GM21423 (cell line): ENCODE measurements around the gene SLAMF7.
A peak's percentile ranks its signal among the peaks of the same experiment; 100 is the strongest.
"Not testable (repeated sequence)": the region's sequence is repeated elsewhere in the genome, so short reads cannot be mapped to it uniquely, and the experiment has no call there.

Experiments used
- ATAC-seq: cut with Tn5 transposase; IDR thresholded peaks from one replicate; pipeline ENCODE4 v1.9.1; 2021; ENCODE audit warnings: mild to moderate bottlenecking, moderate library complexity; ENCODE audit not compliant: unreplicated experiment

Gene SLAMF7

GRCh38 chr1:160720356-160721085 lies 18.5 kb upstream of the SLAMF7 start:
- no peak for ATAC-seq

DNA sequence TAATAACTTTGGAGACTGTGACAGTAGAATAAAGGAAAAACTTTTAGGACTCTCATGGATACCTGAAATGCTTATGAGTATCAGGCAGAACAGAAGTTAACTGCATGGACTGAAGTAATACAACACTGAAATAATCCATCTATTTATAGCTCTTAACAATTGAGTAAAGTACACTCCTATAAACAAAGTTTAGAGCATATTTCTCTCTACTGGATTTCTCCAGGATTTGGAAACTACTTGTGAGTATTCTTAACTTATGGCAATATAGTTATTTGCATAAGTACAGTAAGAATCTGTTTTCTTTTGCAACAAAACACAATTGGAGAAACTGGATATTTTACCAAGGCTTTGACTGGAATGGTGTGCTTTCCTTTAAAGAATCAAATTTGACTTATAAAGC lies 17.6 kb upstream of the SLAMF7 start:
- no peak for ATAC-seq

DNA sequence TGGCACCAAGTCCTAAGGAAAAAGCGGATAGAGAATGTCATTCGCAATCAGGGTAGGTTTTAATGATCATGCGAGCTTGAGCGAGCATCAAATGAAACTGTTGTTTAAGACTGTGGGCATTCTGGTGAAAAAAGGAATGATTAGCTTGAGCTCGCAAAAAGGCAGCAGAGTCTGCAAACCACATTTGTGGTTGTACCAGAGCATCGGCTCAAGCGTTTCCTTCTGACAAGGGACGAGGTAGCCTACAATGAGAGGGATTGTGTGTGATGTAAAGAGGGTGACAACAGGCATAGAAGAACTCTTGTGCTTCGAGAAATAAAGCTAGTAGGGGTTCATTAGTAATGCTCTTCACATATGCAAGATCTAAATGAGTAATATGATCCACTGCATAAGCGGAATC lies 16.3 kb upstream of the SLAMF7 start:
- ATAC-seq: no peak

DNA sequence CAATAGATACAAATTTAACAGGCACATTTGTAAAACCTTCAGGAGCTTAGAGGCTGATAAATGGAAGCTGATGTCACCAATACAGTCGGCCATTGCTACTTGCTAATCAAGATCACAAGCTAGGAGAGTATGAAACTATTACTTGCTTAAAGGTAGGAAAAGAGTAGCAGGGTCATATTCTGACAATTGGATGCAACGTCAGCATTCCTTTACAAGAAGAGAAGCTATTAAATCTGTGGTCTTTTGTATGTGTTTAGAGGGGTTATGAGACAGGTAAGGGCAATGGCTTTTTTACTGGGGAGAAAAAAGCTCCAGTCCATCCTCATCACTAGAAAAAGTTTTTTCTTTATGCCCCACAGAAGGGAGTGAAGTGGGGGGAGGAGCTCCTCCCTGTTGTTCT lies 15.7 kb upstream of the SLAMF7 start:
- no peak for ATAC-seq

DNA sequence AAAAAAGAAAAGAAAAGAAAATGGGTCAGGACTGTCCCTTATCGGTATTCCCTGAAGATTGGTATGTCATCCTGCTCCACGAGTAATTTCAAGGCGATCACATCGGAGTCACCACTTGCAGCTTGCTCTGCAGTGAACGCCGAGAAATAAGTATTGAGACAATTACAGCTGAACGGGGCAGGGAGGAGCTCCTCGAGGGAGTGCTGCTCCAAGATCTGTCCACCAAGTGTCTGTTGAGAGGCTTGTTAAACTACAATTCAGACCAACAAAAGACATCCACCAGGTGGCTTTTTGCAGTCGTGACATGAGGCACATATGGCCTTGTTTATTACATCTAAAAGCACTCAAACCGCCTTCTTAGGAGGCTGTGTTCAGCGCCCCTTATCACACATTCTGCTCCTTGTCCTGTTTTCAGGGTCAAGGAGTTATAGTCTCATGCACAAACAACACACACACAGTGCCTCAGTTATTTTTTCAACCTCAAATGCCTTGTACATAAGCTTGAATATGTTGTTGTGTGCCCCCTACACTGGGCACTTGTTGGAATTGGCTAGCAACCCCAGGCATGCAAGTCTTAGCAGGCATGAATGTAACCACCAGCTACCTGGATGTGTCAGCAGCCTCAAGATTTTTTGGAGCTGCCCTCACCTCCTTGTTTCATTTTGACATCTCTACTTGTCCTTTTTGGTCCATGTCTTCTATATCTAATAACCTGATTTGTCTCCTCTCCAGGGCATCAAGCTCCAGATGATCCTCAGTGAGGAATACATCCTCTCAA lies 14.4 kb upstream of the SLAMF7 start:
- no peak for ATAC-seq

GRCh38 chr1:160726114-160726497 lies 12.9 kb upstream of the SLAMF7 start:
- peak; percentile 38 for ATAC-seq

GRCh38 chr1:160726498-160727315 lies 12.3 kb upstream of the SLAMF7 start:
- ATAC-seq: peak; percentile 65

GRCh38 chr1:160727316-160727640 lies 11.8 kb upstream of the SLAMF7 start:
- ATAC-seq: no peak

DNA sequence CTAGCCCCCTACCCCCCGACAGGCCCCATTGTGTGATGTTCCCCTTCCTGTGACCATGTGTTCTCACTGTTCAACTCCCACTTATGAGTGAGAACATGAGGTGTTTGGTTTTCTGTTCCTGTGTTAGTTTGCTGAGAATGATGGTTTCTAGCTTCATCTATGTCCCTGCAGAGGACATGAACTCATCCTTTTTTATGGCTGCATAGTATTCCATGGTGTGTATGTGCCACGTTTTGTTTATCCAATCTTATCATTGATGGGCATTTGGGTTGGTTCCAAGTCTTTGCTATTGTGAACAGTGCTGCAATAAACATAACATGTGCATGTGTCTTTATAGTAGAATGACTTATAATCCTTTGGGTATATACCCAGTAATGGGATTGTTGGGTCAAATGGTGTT lies 7.5 kb upstream of the SLAMF7 start:
- ATAC-seq: not testable (repeated sequence)

DNA sequence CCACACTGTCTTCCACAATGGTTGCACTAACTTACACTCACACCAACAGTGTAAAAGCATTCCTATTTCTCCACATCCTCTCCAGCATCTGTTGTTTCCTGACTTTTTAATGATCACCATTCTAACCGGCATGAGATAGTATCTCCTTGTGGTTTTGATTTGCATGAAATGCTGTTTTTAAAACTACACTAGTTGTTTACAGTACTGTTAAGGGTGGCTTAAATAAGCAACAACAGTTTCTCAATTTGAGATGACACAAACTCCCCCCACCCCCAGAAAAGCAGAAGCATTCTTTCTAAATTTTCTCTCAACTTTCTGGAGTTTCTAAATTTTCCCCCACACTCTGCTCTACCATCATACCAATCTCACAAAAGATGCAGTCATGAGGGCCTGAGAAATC lies 7.1 kb upstream of the SLAMF7 start:
- ATAC-seq: no peak

- ATAC-seq: no peak
These were observed 5.1 kb upstream of the SLAMF7 start for GRCh38 chr1:160733898-160734297.

GRCh38 chr1:160734301-160734700 lies 4.7 kb upstream of the SLAMF7 start:
- no peak for ATAC-seq

- ATAC-seq: no peak
These were observed 776 bp upstream of the SLAMF7 start for GRCh38 chr1:160738271-160738670.

DNA sequence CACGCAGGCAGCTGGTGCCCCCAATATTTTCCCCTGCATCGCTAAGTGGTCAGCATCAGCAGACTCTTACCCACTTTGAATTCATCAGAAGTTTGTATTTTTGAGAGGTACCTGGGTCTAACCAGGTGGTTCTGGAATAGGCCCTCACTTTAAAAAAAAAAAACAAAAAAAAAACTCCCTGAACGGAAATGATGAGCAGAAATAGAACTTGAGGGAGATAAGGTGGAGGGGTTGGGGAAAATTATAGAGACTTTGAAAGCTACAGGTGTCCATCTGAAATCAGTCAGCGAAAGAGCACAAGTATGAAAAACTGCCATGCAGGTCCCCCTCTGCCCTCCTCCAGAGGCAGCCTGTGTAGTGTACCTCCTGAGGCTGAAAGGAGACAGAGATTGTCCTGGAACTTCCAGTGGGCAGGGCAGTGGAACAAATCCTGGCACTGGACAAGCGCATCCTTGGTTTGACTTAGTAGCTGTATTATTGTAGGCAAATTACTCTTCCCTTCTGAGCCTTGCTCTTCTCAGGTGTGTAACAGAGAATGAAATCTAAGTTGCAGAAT lies 1.2 kb downstream of the SLAMF7 start:
- no peak for ATAC-seq

DNA sequence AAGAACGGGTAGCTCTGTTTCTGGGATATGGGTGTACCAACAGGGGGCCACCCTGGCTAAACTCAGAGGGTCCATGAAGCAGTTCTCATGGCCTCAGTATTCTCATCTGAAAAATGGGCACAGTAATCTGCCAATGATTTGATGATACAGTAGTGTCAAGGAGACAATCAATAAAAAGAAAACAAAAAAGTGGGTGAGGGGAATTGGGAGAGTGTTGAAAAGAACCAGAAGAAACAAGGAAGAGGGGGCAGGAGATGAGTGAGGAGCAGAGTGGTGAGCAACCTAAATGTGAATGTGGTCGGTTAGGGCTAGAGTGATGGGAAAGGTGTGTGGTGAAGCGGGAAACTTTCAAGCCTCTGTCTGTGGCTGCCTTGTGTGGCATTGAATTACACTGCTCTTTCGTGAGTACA lies 2.0 kb downstream of the SLAMF7 start:
- no peak for ATAC-seq

GRCh38 chr1:160741612-160742348 lies 2.7 kb downstream of the SLAMF7 start:
- ATAC-seq: no peak

GRCh38 chr1:160742428-160743127 lies 3.5 kb downstream of the SLAMF7 start:
- ATAC-seq: no peak

DNA sequence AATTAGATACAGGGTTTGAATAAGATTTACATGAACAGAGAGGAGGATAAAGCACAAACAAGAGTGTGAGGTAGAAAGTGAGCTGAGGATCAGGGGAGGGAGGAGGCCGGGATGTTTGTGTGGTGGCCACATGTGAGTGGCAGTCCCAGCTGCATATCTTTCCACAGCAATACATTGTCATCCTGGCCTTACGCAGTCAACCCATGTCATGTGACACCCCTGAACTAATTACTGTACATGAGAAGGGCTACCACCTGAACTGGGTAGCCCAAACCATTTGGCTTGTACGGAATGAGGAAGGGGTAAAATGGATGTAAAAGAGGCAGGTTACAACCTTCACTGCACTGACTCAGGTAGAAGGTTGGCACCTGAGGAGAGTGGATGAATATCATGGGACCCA lies 4.2 kb downstream of the SLAMF7 start:
- no peak for ATAC-seq

DNA sequence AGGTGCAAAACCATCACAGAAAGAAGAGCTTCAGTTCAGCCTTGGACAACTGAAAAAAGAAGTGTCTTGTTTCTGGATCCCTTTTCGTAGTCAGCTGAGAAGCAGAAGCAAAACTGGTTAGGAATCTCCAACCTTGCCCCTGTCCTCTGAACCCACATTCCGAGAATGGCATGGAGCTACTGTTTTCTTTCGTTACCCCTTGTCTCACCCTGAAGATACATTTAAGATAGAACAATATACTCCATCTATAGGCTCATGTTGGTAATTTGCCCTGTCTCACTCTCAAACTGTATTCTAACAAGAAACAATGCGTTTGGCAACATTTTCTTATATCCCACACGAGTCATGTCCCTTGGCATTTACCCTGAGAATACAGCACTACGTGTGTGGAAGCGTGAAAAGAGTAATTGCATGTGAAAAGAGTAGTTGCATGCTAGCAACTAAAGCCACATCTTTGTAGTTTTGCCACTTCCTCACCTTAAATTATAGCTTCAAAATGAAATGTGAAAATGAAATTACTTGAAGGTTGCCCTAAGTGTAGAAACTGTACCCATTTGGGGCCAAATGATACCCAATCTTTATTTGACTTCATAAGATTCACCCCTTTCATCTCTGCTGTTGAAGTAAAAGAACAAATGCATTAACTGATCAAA lies 5.3 kb downstream of the SLAMF7 start:
- no peak for ATAC-seq
